Epithelial cell of prostate (primary cell): ENCODE data around the gene NSRP1.
"Not testable (repeated sequence)": the region's sequence is repeated elsewhere in the genome, so short reads cannot be mapped to it uniquely, and the experiment has no call there.

Experiments used
- DNase-seq: peaks from one replicate; pipeline ENCODE4 v3.0.0-alpha.2; 2011; ENCODE audit warnings: low read depth, low spot score
- H3K27ac ChIP-seq: fragments of 450-650 bp; 2 replicates; pipeline ENCODE4 v1.5.1; 2017; ENCODE audit warnings: mild to moderate bottlenecking

NSRP1 gene

GRCh38 chr17:30116661-30117551, at the start of gene NSRP1:
Gene NSRP1 (plus strand): TSS chr17:30116816. CDS start chr17:30116844, 28 bp downstream.
- H3K27ac ChIP-seq: peak within 1 kb of the TSS; percentile 81
- peak; percentile 63 for DNase-seq

GRCh38 chr17:30068465-30068864, 48.2 kb upstream of the NSRP1 start:
- DNase-seq: no peak
- no peak overlapping the region for H3K27ac ChIP-seq

GRCh38 chr17:30074254-30074653, 42.4 kb upstream of the NSRP1 start:
- H3K27ac ChIP-seq: no peak overlapping the region

GRCh38 chr17:30074730-30075129, 41.9 kb upstream of the NSRP1 start:
- DNase-seq: no peak

More at GRCh38 chr17:30074254-30074653, 42.4 kb upstream of the NSRP1 start:
- no peak for DNase-seq

GRCh38 chr17:30082773-30083172, 33.8 kb upstream of the NSRP1 start:
- no peak overlapping the region for H3K27ac ChIP-seq
- no peak for DNase-seq

More at GRCh38 chr17:30074730-30075129, 41.9 kb upstream of the NSRP1 start:
- H3K27ac ChIP-seq: no peak overlapping the region

- DNase-seq: no peak
- H3K27ac ChIP-seq: no peak overlapping the region
Observed at GRCh38 chr17:30084788-30085187, 31.8 kb upstream of the NSRP1 start.

GRCh38 chr17:30086896-30087295, 29.7 kb upstream of the NSRP1 start:
- H3K27ac ChIP-seq: no peak overlapping the region
- no peak for DNase-seq

- H3K27ac ChIP-seq, DNase-seq: not testable (repeated sequence)
Observed at GRCh38 chr17:30087431-30087830, 29.2 kb upstream of the NSRP1 start.

GRCh38 chr17:30091121-30091670, 25.4 kb upstream of the NSRP1 start:
- DNase-seq: no peak
- H3K27ac ChIP-seq: no peak overlapping the region

GRCh38 chr17:30091771-30092170, 24.8 kb upstream of the NSRP1 start:
- DNase-seq: no peak
- H3K27ac ChIP-seq: no peak overlapping the region

- no peak overlapping the region for H3K27ac ChIP-seq
- no peak for DNase-seq
Observed at GRCh38 chr17:30092886-30093285, 23.7 kb upstream of the NSRP1 start.

- H3K27ac ChIP-seq: no peak overlapping the region
- DNase-seq: no peak
Observed at GRCh38 chr17:30093463-30094147, 23.0 kb upstream of the NSRP1 start.

GRCh38 chr17:30095507-30096244, 20.9 kb upstream of the NSRP1 start:
- DNase-seq: peak; percentile 18
- H3K27ac ChIP-seq: no peak overlapping the region

GRCh38 chr17:30101686-30102390, 14.8 kb upstream of the NSRP1 start:
- no peak for DNase-seq
- no peak overlapping the region for H3K27ac ChIP-seq

- DNase-seq: no peak
Observed at GRCh38 chr17:30103921-30104320, 12.7 kb upstream of the NSRP1 start.

GRCh38 chr17:30104575-30105339, 11.9 kb upstream of the NSRP1 start:
- no peak for DNase-seq
- H3K27ac ChIP-seq: no peak overlapping the region

More at GRCh38 chr17:30103921-30104320, 12.7 kb upstream of the NSRP1 start:
- H3K27ac ChIP-seq: no peak overlapping the region

- no peak for DNase-seq
Observed at GRCh38 chr17:30112794-30113193, 3.8 kb upstream of the NSRP1 start.

GRCh38 chr17:30113213-30113612, 3.4 kb upstream of the NSRP1 start:
- peak; percentile 66 for DNase-seq
- H3K27ac ChIP-seq: peak overlapping the region; percentile 15

More at GRCh38 chr17:30112794-30113193, 3.8 kb upstream of the NSRP1 start:
- H3K27ac ChIP-seq: peak overlapping the region; percentile 15

- H3K27ac ChIP-seq: peak overlapping the region; percentile 81
- DNase-seq: no peak
Observed at GRCh38 chr17:30116345-30116660, 313 bp upstream of the NSRP1 start.
